NB4 (cell line): ENCODE data around the gene OR6B2.

Experiments used
- DNase-seq: peaks from one replicate; pipeline ENCODE4 v3.0.0; 2010; ENCODE audit warnings: low read depth
- H3K4me3 ChIP-seq: one replicate; pipeline ENCODE4 v1.5.1; 2011; ENCODE audit warnings: mild to moderate bottlenecking, low read depth, low read length, moderate library complexity
- MYC ChIP-seq: IDR thresholded peaks from 2 replicates; pipeline ENCODE4 v1.6.1; 2011; ENCODE audit warnings: low read depth, low read length
- POLR2A ChIP-seq: IDR thresholded peaks from 2 replicates; pipeline ENCODE4 v1.6.1; 2011; ENCODE audit warnings: mild to moderate bottlenecking; ENCODE audit not compliant: insufficient read length; ENCODE audit errors: extremely low read depth
- TF ChIP-seq, protein P1 (sequence below): IDR thresholded peaks from one replicate; pipeline ENCODE4 v1.5.1; 2012; ENCODE audit warnings: low read depth, low read length
- TF ChIP-seq, protein P2 (sequence below): IDR thresholded peaks from 2 replicates; pipeline ENCODE4 v1.6.1; 2011; ENCODE audit warnings: low read depth, low read length

Gene OR6B2

DNA sequence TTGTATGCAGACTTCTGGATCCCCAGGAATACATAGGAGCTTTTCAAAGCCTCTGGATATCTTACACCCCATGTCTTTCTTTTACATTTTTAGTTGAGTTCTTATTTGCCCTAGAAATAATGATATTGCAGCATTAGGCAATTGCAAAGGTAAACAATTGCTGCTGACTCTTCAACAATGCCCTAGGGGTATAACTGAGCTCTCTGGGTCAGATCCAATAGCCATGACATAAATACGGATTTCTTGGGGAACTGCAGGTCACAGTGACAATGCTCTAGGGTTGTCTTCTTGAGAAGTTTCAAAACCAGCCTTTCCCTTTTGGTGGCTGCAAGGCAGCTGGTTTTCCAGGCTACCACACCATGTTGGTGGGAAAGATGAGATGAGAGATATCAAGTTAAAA lies 39.6 kb upstream of the OR6B2 start:
- TF ChIP-seq, protein P1, sequence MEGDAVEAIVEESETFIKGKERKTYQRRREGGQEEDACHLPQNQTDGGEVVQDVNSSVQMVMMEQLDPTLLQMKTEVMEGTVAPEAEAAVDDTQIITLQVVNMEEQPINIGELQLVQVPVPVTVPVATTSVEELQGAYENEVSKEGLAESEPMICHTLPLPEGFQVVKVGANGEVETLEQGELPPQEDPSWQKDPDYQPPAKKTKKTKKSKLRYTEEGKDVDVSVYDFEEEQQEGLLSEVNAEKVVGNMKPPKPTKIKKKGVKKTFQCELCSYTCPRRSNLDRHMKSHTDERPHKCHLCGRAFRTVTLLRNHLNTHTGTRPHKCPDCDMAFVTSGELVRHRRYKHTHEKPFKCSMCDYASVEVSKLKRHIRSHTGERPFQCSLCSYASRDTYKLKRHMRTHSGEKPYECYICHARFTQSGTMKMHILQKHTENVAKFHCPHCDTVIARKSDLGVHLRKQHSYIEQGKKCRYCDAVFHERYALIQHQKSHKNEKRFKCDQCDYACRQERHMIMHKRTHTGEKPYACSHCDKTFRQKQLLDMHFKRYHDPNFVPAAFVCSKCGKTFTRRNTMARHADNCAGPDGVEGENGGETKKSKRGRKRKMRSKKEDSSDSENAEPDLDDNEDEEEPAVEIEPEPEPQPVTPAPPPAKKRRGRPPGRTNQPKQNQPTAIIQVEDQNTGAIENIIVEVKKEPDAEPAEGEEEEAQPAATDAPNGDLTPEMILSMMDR, result no peak
- TF ChIP-seq POLR2A (no peak), MYC (no peak)
- TF ChIP-seq, protein P2, sequence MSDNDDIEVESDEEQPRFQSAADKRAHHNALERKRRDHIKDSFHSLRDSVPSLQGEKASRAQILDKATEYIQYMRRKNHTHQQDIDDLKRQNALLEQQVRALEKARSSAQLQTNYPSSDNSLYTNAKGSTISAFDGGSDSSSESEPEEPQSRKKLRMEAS, result no peak
- H3K4me3 ChIP-seq, result no peak overlapping the region
- no peak for DNase-seq

DNA sequence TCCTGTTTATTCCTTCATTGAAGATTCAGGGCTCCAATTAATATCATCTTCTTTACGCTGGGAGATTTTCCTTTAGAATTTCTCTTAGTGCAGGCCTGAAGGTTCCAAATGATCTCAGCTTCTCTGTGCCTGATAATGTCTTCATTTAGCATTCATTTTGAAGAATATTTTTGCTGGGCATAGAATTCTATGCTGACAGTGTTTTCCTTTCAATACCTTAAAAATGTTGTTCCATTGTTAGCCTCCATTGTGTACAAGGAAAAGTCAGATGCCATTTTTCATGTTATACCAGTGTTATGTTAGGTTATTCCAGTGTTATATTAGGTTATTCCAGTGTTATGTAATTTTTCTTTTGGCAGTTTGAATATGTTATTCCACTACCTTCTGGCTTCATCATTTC lies 38.0 kb upstream of the OR6B2 start:
- TF ChIP-seq POLR2A, result no peak
- TF ChIP-seq, protein P2, result no peak
- TF ChIP-seq, protein P1, result no peak
- no peak for TF ChIP-seq MYC
- DNase-seq, result no peak
- H3K4me3 ChIP-seq, result no peak overlapping the region

DNA sequence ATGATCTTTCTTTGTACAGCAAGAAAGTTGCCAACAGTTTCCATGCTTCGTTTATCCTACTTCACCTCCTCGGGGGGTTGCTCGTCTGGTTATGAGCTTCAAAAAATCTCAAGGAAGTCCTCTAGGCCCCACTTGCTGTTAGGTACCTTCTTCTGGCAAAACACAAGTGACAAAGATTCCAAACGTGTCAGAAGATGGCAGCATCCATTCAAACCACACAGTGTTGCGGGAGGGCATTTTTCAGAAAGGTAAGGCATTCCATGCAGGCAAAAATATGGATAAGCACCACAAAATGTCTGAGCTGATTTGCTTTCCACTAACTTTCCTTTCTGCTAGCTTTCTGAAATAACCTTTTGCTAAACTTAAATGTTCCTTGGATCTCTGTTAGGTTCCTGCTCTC lies 36.3 kb upstream of the OR6B2 start:
- DNase-seq, result no peak
- H3K4me3 ChIP-seq, result no peak overlapping the region
- TF ChIP-seq POLR2A, result no peak
- TF ChIP-seq, protein P2, result no peak
- TF ChIP-seq, protein P1, result no peak
- TF ChIP-seq MYC, result no peak

DNA sequence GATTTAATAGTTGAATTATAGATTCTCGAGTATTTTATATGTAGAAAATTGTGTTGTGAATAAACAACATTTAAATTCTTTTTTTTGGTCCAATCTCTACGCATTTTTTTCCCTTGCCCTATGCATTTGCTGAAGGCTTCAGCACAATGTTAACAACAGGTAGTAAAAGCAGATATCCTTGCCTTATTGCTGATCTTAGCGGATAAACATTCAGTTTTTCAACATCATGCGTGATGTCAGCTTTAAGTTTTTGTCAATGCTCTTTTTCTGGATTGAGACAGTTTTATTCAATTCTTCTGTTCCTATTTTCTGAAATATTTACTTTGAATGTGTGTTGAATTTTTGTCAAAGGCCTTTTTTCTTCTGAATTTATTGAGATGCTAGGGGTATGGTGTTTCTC lies 34.7 kb upstream of the OR6B2 start:
- TF ChIP-seq, protein P1, result no peak
- TF ChIP-seq MYC (no peak), POLR2A (no peak)
- TF ChIP-seq, protein P2, result no peak
- no peak overlapping the region for H3K4me3 ChIP-seq
- DNase-seq, result no peak

DNA sequence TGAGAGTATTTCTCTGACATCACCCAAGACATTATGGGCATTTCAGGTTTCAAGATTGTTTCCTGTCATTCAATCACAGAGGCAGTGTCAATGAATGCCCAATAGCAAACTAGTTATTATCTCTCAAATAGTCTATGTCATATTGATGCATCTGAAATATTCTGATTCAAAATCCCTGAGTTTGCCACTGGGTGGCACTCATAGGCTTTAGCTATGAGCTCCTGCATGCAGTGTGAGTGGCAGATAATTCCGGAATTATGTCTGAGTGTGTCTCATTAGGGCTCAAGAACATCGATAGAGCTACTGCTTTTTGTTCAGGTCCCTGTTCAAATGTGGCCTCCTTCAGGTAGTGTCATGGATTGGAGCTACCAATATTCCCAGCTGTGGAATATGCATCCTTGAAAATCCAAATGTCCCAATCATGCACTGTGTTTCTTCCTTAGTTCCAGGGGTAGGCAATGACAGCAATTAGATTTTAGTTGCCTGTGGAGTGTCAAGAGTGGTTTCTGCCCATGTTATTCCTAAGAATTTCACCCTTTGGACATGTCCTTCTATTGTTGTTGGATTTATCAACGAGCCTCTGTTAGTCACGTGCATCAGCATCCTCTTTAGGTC lies 30.9 kb upstream of the OR6B2 start:
- TF ChIP-seq, protein P1, result peak; percentile 70
- TF ChIP-seq, protein P2, result peak; percentile 22; the same call in 1 of the 2 replicates
- no peak for TF ChIP-seq POLR2A
- TF ChIP-seq MYC, result no peak
- H3K4me3 ChIP-seq, result no peak overlapping the region
- peak; percentile 64 for DNase-seq

DNA sequence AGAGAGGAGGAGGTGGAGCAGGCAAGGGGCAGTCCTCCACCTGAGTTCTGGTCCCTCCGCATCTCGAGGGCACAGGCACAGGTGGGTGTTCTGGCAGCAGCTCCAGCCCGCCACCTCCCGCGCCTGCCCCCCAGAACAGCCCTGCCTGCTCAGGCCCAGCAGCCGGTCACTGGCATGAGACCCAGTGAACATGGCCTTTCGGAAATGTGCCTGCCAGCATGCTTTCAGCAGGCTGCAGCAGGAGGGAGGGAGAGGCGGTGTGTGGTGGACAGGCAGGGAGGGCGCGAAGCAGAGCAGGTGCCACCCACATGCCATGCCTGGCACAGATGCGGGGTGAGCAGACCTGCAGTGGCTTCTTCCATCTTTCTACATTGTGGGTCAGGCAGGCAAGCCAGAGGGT lies 26.4 kb upstream of the OR6B2 start:
- no peak overlapping the region for H3K4me3 ChIP-seq
- no peak for TF ChIP-seq POLR2A
- TF ChIP-seq, protein P2, result no peak
- TF ChIP-seq, protein P1, result no peak
- TF ChIP-seq MYC, result no peak
- DNase-seq, result no peak
